ENCODE results near the gene VPS13D. TPM values are rescaled to one million over a fixed set of nuclear protein-coding genes. Genes with fewer than 3 reads are reported as not detected.
A peak's percentile ranks its signal among the peaks of the same experiment; 100 is the strongest.

The VPS13D gene
- total RNA-seq, 2 experiments from 2014 or later: 52.6 to 53.3 TPM

DNA sequence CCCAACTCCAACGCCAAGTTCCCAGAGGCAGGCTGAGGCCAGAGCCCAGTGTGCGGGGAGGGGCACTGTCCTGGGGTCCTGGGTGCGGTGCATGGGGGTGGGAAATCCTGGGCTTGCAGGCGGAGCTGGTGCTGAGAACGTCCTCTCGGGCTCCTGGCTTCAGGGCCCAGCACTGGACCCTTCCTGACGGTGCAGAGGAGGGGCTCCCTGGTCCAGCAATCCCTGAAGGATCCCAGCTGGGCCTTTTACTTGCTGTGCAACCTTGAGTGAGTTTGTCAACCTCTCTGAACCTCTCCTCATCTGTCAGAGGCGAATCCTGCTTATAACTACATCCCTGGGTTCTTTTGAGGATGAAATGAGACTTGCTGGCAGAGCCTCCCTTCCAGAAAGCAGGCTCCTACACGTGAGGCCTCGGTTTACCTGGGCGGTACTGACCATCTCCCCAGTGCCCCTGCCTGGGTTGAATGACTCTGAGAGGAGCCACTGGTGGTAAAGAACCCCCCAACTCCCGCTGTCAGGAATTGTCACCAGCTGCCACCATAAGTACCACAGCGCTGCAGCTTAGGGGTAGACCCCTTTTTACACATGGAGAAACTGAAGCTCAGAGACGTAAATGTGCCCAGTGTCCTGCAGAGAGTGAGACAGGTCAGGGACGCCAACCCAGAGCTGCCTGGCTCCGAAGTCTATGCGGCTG lies 310.9 kb downstream of the VPS13D start:
- no peaks in the 10 kb centered on the region for H3K27me3 Mint-ChIP-seq
- no peak for DNase-seq
- no peak overlapping the region for H3K27ac Mint-ChIP-seq
- peaks cover 15% of the 10 kb centered on the region for H3K9me3 Mint-ChIP-seq
- peaks cover 12% of the 10 kb centered on the region for H3K4me1 Mint-ChIP-seq
- ATAC-seq (ENCODE audit: low read depth): no peak
- peaks cover 22% of the 10 kb centered on the region for H3K36me3 Mint-ChIP-seq
- no peak overlapping the region for H3K4me3 Mint-ChIP-seq
- POLR2A ChIA-PET: no interaction called here

- peaks cover 16% of the 10 kb centered on the region for H3K36me3 Mint-ChIP-seq
- DNase-seq: peak; percentile 23
- peaks cover 9% of the 10 kb centered on the region for H3K9me3 Mint-ChIP-seq
- H3K4me1 Mint-ChIP-seq: peaks cover 7% of the 10 kb centered on the region
- no peak overlapping the region for H3K4me3 Mint-ChIP-seq
- H3K27ac Mint-ChIP-seq: no peak overlapping the region
- no peak for ATAC-seq (ENCODE audit: low read depth)
- POLR2A ChIA-PET: interaction anchor here (1.1 kb wide), 1 partner anchor 10 kb away, joined by 5 read pairs; no protein-coding TSS in a partner anchor
- H3K27me3 Mint-ChIP-seq: no peaks in the 10 kb centered on the region
These were observed 311.7 kb downstream of the VPS13D start for GRCh38 chr1:12541274-12542137.

- Mint-ChIP-seq H3K27ac (no peak overlapping the region), H3K36me3 (peaks cover 12% of the 10 kb centered on the region), H3K4me3 (no peak overlapping the region), H3K27me3 (no peaks in the 10 kb centered on the region), H3K4me1 (peaks cover 6% of the 10 kb centered on the region), H3K9me3 (peaks cover 7% of the 10 kb centered on the region)
- ATAC-seq (ENCODE audit: low read depth) (no peak), DNase-seq (no peak)
- POLR2A ChIA-PET: interaction anchor here (1.1 kb wide), 1 partner anchor 11 kb away, joined by 5 read pairs; no protein-coding TSS in a partner anchor
These were observed 312.3 kb downstream of the VPS13D start for GRCh38 chr1:12542138-12542465.

- no peak for ATAC-seq (ENCODE audit: low read depth)
- no peak overlapping the region for H3K4me3 Mint-ChIP-seq
- H3K36me3 Mint-ChIP-seq: peaks cover 5% of the 10 kb centered on the region
- H3K9me3 Mint-ChIP-seq: no peaks in the 10 kb centered on the region
- POLR2A ChIA-PET: no interaction called here
- H3K4me1 Mint-ChIP-seq: peaks cover 3% of the 10 kb centered on the region
- no peaks in the 10 kb centered on the region for H3K27me3 Mint-ChIP-seq
- no peak overlapping the region for H3K27ac Mint-ChIP-seq
- no peak for DNase-seq
These were observed 313.1 kb downstream of the VPS13D start for GRCh38 chr1:12542616-12543592.

GRCh38 chr1:12543740-12544154 lies 313.9 kb downstream of the VPS13D start:
- no peak for DNase-seq
- H3K36me3 Mint-ChIP-seq: peaks cover 3% of the 10 kb centered on the region
- no peaks in the 10 kb centered on the region for H3K9me3 Mint-ChIP-seq
- ATAC-seq (ENCODE audit: low read depth): no peak
- H3K27ac Mint-ChIP-seq: no peak overlapping the region
- no peak overlapping the region for H3K4me3 Mint-ChIP-seq
- POLR2A ChIA-PET: no interaction called here
- peaks cover 1% of the 10 kb centered on the region for H3K4me1 Mint-ChIP-seq
- H3K27me3 Mint-ChIP-seq: no peaks in the 10 kb centered on the region

GRCh38 chr1:12544357-12544756 lies 314.5 kb downstream of the VPS13D start:
- Mint-ChIP-seq H3K27ac (no peak overlapping the region), H3K4me3 (no peak overlapping the region), H3K9me3 (no peaks in the 10 kb centered on the region), H3K4me1 (peaks cover 1% of the 10 kb centered on the region), H3K27me3 (no peaks in the 10 kb centered on the region), H3K36me3 (no peaks in the 10 kb centered on the region)
- POLR2A ChIA-PET: no interaction called here
- DNase-seq (no peak), ATAC-seq (ENCODE audit: low read depth) (no peak)

DNA sequence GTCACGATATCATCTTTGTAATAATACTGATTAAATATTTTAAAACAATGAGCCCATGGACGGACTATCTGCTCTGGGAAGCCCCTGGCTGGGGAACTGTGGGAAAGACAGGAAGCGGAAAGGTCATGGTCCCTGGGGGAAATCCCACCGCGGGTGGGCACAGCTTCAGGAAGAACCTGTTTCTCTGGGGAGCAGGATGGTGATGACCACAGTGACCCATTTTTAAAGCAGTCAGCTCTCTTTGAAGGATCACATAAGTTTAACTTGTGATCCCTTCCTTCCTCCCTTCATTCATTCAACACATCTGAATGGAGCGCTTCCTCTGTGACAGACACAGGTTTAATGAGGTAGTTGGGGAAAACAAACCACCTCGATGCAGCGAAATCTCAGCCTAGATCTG lies 315.2 kb downstream of the VPS13D start:
- Mint-ChIP-seq H3K4me3 (no peak overlapping the region), H3K36me3 (no peaks in the 10 kb centered on the region), H3K9me3 (no peaks in the 10 kb centered on the region), H3K4me1 (peaks cover 1% of the 10 kb centered on the region), H3K27me3 (no peaks in the 10 kb centered on the region), H3K27ac (no peak overlapping the region)
- POLR2A ChIA-PET: no interaction called here
- DNase-seq (no peak), ATAC-seq (ENCODE audit: low read depth) (no peak)

DNA sequence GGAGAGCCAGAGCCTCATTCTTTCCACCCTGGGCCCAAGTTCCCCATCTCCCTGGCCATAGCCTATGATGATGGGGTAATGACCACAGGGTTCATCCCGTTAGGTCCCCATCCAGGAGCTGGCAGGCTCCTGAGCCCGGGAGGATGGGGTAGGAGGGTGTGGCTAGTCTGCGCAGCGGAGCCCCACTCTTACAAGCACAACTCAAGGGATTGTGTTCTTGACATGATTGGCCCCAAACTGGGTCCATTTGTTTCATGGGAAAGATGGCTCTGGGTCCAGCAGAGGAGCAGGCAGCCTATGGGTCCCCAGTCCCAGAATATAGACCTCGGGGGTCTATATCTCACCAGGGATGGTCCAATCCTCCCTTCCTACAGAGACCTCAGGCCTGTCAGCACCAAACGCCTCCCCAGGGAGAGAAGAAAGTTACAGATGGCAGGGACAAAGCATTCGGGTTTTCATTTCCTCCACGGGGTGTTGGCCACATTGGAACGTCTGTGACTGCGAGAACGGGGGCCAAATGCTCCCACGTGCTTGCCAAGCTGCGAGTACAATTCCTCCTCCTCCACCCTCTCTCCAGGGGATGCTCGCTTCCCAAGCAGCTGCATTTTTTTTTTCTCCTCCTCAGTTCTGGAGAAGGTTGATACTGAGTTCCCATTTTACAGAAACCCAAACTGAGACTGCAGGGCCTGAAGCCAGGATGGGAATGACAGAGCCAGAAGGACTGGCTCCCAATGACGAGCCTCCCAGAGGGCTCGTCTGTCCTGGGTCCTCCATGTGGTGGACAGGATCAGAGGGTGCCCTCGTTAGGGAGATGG lies 317.1 kb downstream of the VPS13D start:
- Mint-ChIP-seq H3K4me1 (peaks cover 6% of the 10 kb centered on the region), H3K4me3 (no peak overlapping the region), H3K27me3 (no peaks in the 10 kb centered on the region), H3K9me3 (no peaks in the 10 kb centered on the region), H3K27ac (no peak overlapping the region), H3K36me3 (no peaks in the 10 kb centered on the region)
- POLR2A ChIA-PET: no interaction called here
- DNase-seq: peak; percentile 15
- no peak for ATAC-seq (ENCODE audit: low read depth)

DNA sequence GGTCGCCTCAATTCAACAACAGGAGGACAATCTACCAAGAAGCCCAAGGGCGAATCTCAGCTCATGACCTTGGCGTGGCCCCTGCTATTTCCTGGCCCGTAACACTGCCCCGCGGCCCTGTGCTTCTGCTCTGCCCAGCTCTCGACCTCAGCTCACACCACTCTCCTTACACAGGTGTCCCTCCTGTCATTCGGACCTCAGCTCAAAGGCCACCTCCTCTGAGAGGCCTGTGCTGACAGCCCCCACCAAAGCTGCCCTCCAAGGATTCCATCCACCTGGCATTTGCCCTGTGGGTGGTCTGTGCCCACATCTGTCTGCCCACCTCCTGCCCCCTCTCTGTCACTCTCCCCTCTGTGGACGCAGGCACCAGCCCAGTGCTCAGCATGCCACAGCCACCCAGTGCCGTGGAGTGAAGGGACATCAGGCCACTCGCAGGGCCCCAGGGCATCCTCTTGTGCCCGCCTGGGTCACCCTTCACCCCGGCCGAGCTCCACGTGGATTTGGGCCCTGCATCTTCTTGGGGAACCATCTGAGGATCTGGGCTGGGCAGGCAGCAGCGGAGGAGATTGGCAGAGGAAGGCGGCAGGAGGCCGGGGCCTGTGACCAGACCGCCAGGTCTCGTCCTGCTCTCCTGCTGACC lies 317.9 kb downstream of the VPS13D start:
- DNase-seq: peak; percentile 22
- H3K4me1 Mint-ChIP-seq: peaks cover 6% of the 10 kb centered on the region
- no peaks in the 10 kb centered on the region for H3K27me3 Mint-ChIP-seq
- POLR2A ChIA-PET: no interaction called here
- no peak for ATAC-seq (ENCODE audit: low read depth)
- no peaks in the 10 kb centered on the region for H3K9me3 Mint-ChIP-seq
- peak overlapping the region; percentile 3 for H3K27ac Mint-ChIP-seq
- no peaks in the 10 kb centered on the region for H3K36me3 Mint-ChIP-seq
- no peak overlapping the region for H3K4me3 Mint-ChIP-seq

- no peak for ATAC-seq (ENCODE audit: low read depth)
- POLR2A ChIA-PET: no interaction called here
- H3K36me3 Mint-ChIP-seq: no peaks in the 10 kb centered on the region
These were observed 318.6 kb downstream of the VPS13D start for GRCh38 chr1:12548279-12548972.

GRCh38 chr1:12548973-12549459 lies 319.2 kb downstream of the VPS13D start:
- H3K9me3 Mint-ChIP-seq: no peaks in the 10 kb centered on the region
- POLR2A ChIA-PET: no interaction called here
- no peak overlapping the region for H3K4me3 Mint-ChIP-seq
- no peaks in the 10 kb centered on the region for H3K36me3 Mint-ChIP-seq
- peak; percentile 22 for DNase-seq
- ATAC-seq (ENCODE audit: low read depth): no peak
- no peak overlapping the region for H3K27ac Mint-ChIP-seq
- no peaks in the 10 kb centered on the region for H3K27me3 Mint-ChIP-seq
- peaks cover 6% of the 10 kb centered on the region for H3K4me1 Mint-ChIP-seq

More at GRCh38 chr1:12548279-12548972, 318.6 kb downstream of the VPS13D start:
- no peaks in the 10 kb centered on the region for H3K9me3 Mint-ChIP-seq
- H3K27me3 Mint-ChIP-seq: no peaks in the 10 kb centered on the region
- DNase-seq: peak; percentile 26
- H3K27ac Mint-ChIP-seq: no peak overlapping the region
- H3K4me1 Mint-ChIP-seq: peaks cover 6% of the 10 kb centered on the region
- no peak overlapping the region for H3K4me3 Mint-ChIP-seq

Data from activated naive CD8-positive, alpha-beta T cell treated with anti-CD3 and anti-CD28 coated beads, Interleukin-2, amount 10 ng/mL, durations not matched to agents 7 days and 5 days (primary cell).